Measurements from ENCODE around the gene CDCA7L. TPM values are rescaled to one million over a fixed set of nuclear protein-coding genes. Genes with fewer than 3 reads are reported as not detected.

The CDCA7L gene
- polyA plus RNA-seq, 1 donor (not counting 4 experiments of a cell fraction or from before 2014, with no cell fraction given) = 31.8 TPM

- no peaks in the 10 kb centered on the region for H3K9me3 ChIP-seq (ENCODE audit: control insufficient read depth, low read depth, low read length)
- no peaks in the 10 kb centered on the region for H3K27me3 ChIP-seq (ENCODE audit: control insufficient read depth, extremely low read depth, insufficient read depth, low read length)
- no peak overlapping the region for H3K9ac ChIP-seq (ENCODE audit: control insufficient read depth, extremely low read depth, insufficient read depth, low read length)
- no peak overlapping the region for H3K4me3 ChIP-seq (ENCODE audit: control insufficient read depth in 2 of 3, extremely low read depth in 1 of 3, insufficient read depth in 2 of 3, low read depth in 1 of 3, low read length in 3 of 3)
- no peaks in the 10 kb centered on the region for H3K36me3 ChIP-seq (ENCODE audit: control insufficient read depth in 2 of 2, extremely low read depth in 1 of 2, insufficient read depth in 2 of 2, low read length in 2 of 2)
- no peaks in the 10 kb centered on the region for H3K4me1 ChIP-seq (ENCODE audit: control insufficient read depth, extremely low read depth, insufficient read depth, low read length)
- no peak overlapping the region for H2AFZ ChIP-seq (ENCODE audit: control insufficient read depth, low read length)
- no peaks in the 10 kb centered on the region for H3K79me2 ChIP-seq (ENCODE audit: control insufficient read depth, insufficient read depth, low read length)
- no peak overlapping the region for H3K27ac ChIP-seq (ENCODE audit: control insufficient read depth, insufficient read depth, low read length)
- FAIRE-seq (no peak), DNase-seq (ENCODE audit: low read depth, low spot score) (no peak)
- dilution Hi-C loops (cut with MboI; ENCODE audit: extremely low pct_ligation_motif_present, low sequenced_read_pairs) = no loop called here
- H4K20me1 ChIP-seq (ENCODE audit: control insufficient read depth, extremely low read depth, insufficient read depth, low read length) = no peaks in the 10 kb centered on the region
- H3K9me1 ChIP-seq (ENCODE audit: control insufficient read depth, extremely low read depth, insufficient read depth, low read length) = no peaks in the 10 kb centered on the region
- no peak for TF ChIP-seq EZH2 (IDR thresholded peaks at IDR 0.05; ENCODE audit: low read length)
- peak in 1 of 3 experiments; percentile 8 for TF ChIP-seq CTCF (optimal IDR thresholded peaks at IDR 0.05 in 1 of 3, IDR thresholded peaks at IDR 0.05 in 1 of 3, conservative IDR thresholded peaks at IDR 0.05 in 1 of 3; ENCODE audit: extremely low read depth in 1 of 3, insufficient read depth in 2 of 3, low read length in 3 of 3)
- H3K4me2 ChIP-seq (ENCODE audit: control insufficient read depth, extremely low read depth, insufficient read depth, low read depth, low read length) = no peak overlapping the region
These were observed 38.3 kb upstream of the CDCA7L start for GRCh38 chr7:21984042-21984441.

GRCh38 chr7:21983056-21983455 lies 37.4 kb upstream of the CDCA7L start:
- Histone ChIP-seq H3K36me3 (ENCODE audit: control insufficient read depth in 2 of 2, extremely low read depth in 1 of 2, insufficient read depth in 2 of 2, low read length in 2 of 2) (no peaks in the 10 kb centered on the region), H3K4me3 (ENCODE audit: control insufficient read depth in 2 of 3, extremely low read depth in 1 of 3, insufficient read depth in 2 of 3, low read depth in 1 of 3, low read length in 3 of 3) (no peak overlapping the region), H3K27me3 (ENCODE audit: control insufficient read depth, extremely low read depth, insufficient read depth, low read length) (no peaks in the 10 kb centered on the region), H3K27ac (ENCODE audit: control insufficient read depth, insufficient read depth, low read length) (no peak overlapping the region), H3K9ac (ENCODE audit: control insufficient read depth, extremely low read depth, insufficient read depth, low read length) (no peak overlapping the region), H3K9me3 (ENCODE audit: control insufficient read depth, low read depth, low read length) (no peaks in the 10 kb centered on the region), H3K79me2 (ENCODE audit: control insufficient read depth, insufficient read depth, low read length) (no peaks in the 10 kb centered on the region), H3K4me2 (ENCODE audit: control insufficient read depth, extremely low read depth, insufficient read depth, low read depth, low read length) (no peak overlapping the region), H3K4me1 (ENCODE audit: control insufficient read depth, extremely low read depth, insufficient read depth, low read length) (no peaks in the 10 kb centered on the region), H3K9me1 (ENCODE audit: control insufficient read depth, extremely low read depth, insufficient read depth, low read length) (no peaks in the 10 kb centered on the region), H2AFZ (ENCODE audit: control insufficient read depth, low read length) (no peak overlapping the region), H4K20me1 (ENCODE audit: control insufficient read depth, extremely low read depth, insufficient read depth, low read length) (no peaks in the 10 kb centered on the region)
- dilution Hi-C loops (cut with MboI; ENCODE audit: extremely low pct_ligation_motif_present, low sequenced_read_pairs) = no loop called here
- FAIRE-seq (no peak), DNase-seq (ENCODE audit: low read depth, low spot score) (no peak)
- TF ChIP-seq CTCF (optimal IDR thresholded peaks at IDR 0.05 in 1 of 3, IDR thresholded peaks at IDR 0.05 in 1 of 3, conservative IDR thresholded peaks at IDR 0.05 in 1 of 3; ENCODE audit: extremely low read depth in 1 of 3, insufficient read depth in 2 of 3, low read length in 3 of 3) (no peak), EZH2 (IDR thresholded peaks at IDR 0.05; ENCODE audit: low read length) (no peak)

All from keratinocyte (primary cell).